NCI-H146 treated with DMSO at 0.1 percent for 48 hours (cell line): ENCODE measurements around the gene FN3KRP.

ENCODE experiments used
- DNase-seq: peaks from one replicate; lab custom pipeline; 2025; ENCODE audit not compliant: unreplicated experiment; lab: John Stamatoyannopoulos, UW

The FN3KRP gene

GRCh38 chr17:82703935-82704865 lies 12.3 kb upstream of the FN3KRP start:
- DNase-seq: no peak

DNA sequence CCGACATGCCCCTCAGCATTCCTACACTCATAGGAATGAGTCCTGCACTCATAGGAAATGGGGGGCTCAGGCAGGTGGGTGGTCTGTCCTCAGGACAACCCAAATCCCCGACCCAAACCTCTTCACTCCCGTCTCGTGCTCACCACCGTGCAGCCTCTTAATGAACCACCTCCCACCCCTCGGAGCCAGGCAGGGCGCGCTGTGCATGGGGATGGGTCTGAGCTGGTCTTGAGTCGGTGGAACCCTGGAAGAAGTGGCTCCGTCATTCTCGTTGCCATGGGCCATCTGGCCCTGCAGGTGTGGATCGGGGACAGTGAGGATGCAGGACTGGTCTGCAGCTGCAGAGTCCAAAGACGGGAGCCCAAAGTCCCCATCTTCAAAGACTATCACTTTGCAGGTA lies 11.6 kb upstream of the FN3KRP start:
- DNase-seq: no peak

- DNase-seq: no peak
These were observed 10.8 kb upstream of the FN3KRP start for GRCh38 chr17:82705756-82706155.

- DNase-seq: no peak
These were observed 7.4 kb upstream of the FN3KRP start for GRCh38 chr17:82709024-82709675.

GRCh38 chr17:82709676-82710498 lies 6.6 kb upstream of the FN3KRP start:
- DNase-seq: no peak

GRCh38 chr17:82710499-82711232 lies 5.8 kb upstream of the FN3KRP start:
- DNase-seq: no peak

DNA sequence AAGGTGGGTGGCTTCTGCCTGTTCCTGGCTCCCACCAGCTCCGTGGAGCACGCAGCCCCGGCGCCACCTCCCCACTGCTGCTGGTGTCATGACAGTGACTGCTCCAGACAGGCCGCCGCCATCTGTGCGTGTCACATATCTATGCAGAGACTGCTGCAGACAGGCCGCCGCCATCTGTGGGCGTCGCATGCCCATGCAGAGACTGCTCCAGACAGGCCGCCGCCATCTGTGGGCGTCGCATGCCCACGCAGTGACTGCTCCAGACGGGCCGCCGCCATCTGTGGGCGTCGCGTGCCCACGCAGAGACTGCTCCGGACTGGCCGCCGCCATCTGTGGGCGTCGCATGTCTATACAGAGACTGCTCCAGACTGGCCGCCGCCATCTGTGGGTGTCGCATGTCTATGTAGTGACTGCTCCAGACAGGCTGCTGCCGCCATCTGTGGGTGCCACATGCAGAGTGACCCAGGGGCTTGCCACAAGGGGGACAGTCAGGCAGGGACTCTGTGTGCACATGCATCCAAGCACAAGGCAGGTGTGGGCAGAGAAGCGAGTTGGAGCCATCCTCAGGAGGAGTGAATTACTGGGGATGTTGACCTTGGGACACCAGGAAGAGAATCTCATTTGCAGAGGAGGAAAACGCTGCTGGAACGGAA lies 3.3 kb upstream of the FN3KRP start:
- no peak for DNase-seq

DNA sequence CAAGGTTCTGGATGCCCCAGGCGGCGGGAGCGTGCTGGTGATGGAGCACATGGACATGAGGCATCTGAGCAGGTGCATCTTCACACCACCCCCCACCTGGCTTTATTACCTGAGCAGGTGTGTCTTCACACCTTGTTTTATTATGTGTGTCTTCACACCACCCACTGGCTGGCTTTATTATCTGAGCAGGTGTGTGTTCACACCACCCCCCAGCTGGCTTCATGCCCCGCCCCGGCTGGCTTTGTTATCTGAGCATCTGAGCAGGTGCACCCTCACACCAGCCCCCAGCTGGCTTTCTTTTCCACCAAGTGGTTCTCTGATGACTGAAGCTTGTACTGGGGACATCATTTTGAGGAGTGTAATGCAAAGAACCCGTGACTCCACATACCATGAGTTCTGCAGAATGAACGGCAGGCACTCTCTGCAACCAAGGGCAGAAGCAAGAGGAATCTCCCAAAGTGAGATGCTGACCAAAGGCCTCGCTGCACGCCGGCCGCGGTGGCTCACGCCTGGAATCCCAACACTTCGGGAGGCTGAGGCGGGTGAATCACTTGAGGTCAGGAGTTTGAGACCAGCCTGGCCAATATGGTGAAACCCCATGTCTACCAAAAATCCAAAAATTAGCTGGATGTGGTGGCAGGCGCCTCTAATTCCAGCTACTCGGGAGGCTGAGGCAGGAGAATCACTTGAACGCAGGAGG lies 2.6 kb downstream of the FN3KRP start:
- DNase-seq: no peak

- no peak for DNase-seq
These were observed 3.7 kb downstream of the FN3KRP start for GRCh38 chr17:82720204-82720603.

GRCh38 chr17:82722341-82723013 lies 6.0 kb downstream of the FN3KRP start:
- DNase-seq: no peak

GRCh38 chr17:82723169-82723807 lies 6.8 kb downstream of the FN3KRP start:
- no peak for DNase-seq

GRCh38 chr17:82726427-82726826 lies 9.9 kb downstream of the FN3KRP start:
- no peak for DNase-seq

DNA sequence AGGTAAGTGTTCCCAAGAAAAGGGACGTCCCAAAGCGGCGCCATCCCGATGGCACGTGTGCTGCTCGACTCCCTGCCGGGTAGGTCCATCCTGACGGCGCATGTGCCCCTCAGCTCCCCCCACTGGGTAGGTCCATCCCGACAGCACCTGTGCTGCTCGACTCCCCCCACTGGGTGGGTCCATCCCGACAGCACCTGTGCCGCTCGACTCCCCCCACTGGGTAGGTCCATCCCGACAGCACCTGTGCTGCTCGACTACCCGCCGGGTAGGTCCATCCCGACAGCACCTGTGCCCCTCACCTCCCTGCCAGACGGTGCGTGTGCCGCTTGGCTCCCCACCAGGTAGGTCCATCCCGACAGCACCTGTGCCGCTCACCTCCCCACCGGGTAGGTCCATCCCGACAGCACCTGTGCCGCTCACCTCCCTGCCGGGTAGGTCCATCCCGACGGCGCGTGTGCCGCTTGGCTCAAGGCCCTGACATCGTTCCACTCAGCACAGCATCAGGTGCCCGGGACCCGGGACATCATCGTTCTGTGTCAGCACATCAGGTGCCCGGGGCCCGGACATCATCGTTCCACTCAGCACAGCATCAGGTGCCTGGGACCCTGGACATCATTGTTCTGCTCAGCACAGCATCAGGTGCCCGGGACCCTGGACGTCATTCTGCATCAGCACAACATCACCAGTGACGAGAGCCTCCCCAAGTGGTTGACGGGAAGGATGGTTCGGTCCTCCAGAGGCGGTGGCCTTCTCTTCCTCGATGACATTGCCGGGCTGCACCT lies 13.2 kb downstream of the FN3KRP start:
- no peak for DNase-seq

GRCh38 chr17:82732118-82732743 lies 15.7 kb downstream of the FN3KRP start:
- DNase-seq: no peak

GRCh38 chr17:82734987-82735866 lies 18.7 kb downstream of the FN3KRP start, which contains the start of gene FN3K:
FN3K (plus strand) TSS chr17:82735615; CDS start chr17:82735637, 22 bp downstream.
- DNase-seq: peak; percentile 38

DNA sequence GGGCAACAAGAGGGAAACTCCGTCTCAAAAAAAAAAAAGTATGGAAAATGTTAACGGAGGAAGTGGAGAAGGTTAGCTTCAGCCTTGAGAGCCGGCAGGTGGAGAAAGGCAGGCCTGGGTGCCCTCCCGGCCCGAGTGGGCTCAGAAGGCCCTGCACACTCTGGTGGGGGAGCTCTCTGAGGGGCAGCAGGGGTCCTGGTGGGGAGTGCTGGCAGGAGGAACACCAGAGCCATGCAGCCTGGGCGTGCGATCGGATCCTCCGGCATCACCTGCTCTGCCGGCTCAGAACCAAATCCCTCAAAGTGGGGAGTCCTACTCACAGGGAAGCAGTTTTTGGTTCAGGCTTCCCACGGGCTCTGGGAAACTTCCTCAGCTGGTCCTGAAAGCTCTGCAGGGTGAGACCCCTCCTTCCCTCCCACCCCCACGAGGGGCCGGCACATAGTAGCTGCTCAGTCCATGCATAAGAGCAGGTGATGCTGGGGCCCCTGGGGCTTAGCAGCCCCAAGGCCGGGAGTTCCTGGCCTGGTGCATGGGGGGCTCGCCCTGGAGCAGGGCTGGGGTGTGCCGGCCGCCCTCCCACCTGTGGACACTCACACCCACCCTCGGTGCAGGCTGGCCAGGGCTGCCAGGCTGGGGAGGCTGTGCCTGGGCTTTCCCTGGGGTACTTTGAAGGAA lies 20.1 kb downstream of the FN3KRP start:
- no peak for DNase-seq
